ENCODE measurements around the gene WNK1.

Gene WNK1

DNA sequence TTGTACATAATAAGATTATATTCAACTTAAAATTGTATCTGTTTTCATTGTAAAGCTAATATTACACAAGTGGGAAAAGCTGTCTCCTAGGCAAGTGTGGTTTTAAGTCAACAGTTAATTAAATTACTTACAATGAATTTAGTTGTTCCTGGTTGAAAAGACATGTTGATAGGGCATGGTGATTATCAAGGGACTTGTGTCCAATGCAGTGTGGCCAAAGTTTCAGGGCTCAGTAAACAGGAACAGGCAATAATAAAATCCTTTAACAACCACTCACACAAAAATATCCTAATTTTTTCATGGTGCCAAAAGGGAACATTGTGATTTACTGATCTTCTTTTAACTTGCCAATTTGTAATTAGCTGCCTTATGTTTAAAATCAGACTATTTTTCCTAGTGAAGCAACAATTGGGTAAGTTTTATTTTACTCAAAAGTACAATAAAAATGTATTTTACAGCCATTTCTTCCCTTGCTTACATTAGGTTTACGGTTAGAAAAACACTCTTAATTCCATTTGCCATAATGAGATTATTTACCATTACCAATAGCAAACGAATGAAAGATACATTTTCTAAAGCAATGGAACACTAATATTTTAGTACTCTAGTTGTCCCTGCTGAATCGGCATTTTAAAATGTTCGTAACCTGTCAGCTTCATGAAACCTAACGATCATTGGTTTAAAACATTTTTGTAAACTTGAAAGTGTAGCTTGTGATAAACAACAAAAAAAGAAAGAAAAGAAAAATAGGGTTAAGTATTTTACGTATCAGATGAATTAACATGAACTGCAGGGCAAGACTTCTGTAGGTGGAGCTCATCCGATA lies 1.8 kb upstream of the WNK1 start:
- Histone ChIP-seq H3K4me1 (ENCODE audit: control insufficient read depth, insufficient read depth, low read length) (peaks cover 6% of the 10 kb centered on the region), H3K4me3 (ENCODE audit: low read length) (peak overlapping the region; percentile 83), H3K27me3 (replicated peaks; ENCODE audit: control insufficient read depth, insufficient read depth, low read length) (no peaks in the 10 kb centered on the region), H3K9me3 (ENCODE audit: control insufficient read depth, low read length) (no peaks in the 10 kb centered on the region), H3K36me3 (ENCODE audit: control insufficient read depth, insufficient read depth, low read length, severe bottlenecking) (no peaks in the 10 kb centered on the region), H3K9ac (ENCODE audit: low read length) (peak overlapping the region; percentile 83)
- DNase-seq (ENCODE audit: low read depth) = peak; percentile 6

DNA sequence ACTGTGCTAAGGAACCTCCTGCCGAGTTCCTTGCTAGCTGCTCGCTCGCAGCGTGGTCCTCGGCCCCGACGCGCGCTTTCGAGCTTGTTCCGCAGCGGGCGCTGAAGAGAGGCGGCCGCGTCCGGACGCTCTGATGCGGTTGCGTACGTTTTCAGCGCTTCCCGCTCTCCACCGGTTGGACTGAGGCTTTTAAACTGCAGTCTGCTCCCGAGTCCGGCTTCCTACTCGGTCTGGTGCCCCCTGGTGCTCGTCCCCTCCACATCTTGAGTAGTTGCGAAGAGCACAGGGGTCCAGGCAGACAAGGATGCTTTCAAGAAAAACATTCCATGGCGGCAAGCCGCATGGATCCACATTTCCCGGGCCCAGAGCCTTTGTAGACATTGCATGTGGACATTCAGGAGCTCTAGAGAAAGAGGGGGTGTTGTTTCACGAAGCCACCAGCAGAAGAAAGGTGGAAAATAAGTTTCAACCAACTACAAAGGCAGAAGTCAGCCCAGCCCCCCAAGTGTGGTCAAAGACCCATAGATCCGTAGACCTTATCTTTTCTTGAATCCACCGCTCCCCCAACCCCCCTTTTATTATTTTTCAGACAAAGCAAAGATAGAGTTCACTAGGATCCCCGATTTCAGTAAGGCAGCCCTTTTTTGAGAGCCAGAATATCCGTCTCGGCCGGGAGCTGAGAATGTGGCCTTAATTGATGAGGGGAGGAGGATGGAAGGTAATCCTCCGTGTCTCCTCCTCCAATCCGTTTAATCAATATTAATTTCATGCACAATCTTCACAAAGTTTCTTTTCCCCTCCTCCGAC lies 984 bp upstream of the WNK1 start:
- peak; percentile 98 for DNase-seq (ENCODE audit: low read depth)
- peak overlapping the region; percentile 83 for H3K9ac ChIP-seq (ENCODE audit: low read length)
- H3K36me3 ChIP-seq (ENCODE audit: control insufficient read depth, insufficient read depth, low read length, severe bottlenecking) = no peaks in the 10 kb centered on the region
- no peaks in the 10 kb centered on the region for H3K27me3 ChIP-seq (replicated peaks; ENCODE audit: control insufficient read depth, insufficient read depth, low read length)
- peak overlapping the region; percentile 83 for H3K4me3 ChIP-seq (ENCODE audit: low read length)
- no peaks in the 10 kb centered on the region for H3K9me3 ChIP-seq (ENCODE audit: control insufficient read depth, low read length)
- peaks cover 13% of the 10 kb centered on the region for H3K4me1 ChIP-seq (ENCODE audit: control insufficient read depth, insufficient read depth, low read length)

DNA sequence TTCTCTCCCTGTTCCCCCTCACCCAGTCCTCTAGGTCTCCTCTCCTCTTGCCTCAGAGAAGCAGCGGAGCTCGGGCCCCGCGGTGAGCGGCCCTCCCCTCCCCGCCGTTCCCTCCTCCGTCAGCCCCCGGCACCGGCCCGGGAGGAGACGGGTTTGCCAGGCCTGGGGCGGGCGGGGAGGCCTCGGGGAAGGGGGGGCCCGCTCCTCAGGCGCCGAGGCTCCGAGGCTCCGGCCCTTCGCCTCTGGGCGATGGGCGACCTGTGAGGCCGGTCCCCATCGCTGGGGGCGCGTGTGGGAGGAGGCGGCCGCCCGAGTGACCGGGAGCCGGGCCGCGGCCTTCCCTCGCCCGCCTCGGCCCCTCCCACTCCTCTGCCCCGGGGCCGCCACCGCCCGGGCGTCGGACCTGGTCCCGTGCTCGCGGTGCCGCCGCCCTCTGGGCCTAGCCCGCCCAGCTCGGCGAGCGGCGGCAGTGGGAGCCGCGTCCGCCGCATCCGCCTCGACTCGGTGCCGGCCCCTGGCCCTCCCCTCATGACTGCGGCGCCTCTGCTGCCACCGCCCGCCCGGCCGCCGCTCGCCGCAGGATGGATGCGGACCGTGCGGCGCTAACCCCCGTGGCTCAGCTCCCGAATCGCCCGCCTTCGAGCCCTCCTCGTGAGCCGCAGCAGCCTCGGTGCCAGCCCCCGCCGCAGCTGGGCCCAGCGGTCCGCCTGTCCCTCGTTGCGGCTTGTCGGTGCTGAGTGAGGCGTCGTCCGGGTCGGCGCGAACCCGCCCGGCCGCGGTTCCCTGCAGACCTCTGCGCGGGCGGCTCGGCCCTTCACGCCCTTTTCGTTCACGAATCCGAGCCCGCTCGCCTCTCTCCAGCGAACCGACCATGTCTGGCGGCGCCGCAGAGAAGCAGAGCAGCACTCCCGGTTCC lies 574 bp downstream of the WNK1 start:
- H3K4me1 ChIP-seq (ENCODE audit: control insufficient read depth, insufficient read depth, low read length) = peaks cover 21% of the 10 kb centered on the region
- H3K4me3 ChIP-seq (ENCODE audit: low read length) = peak overlapping the region; percentile 94
- no peaks in the 10 kb centered on the region for H3K9me3 ChIP-seq (ENCODE audit: control insufficient read depth, low read length)
- H3K27me3 ChIP-seq (replicated peaks; ENCODE audit: control insufficient read depth, insufficient read depth, low read length) = no peaks in the 10 kb centered on the region
- DNase-seq (ENCODE audit: low read depth) = peak; percentile 81
- H3K36me3 ChIP-seq (ENCODE audit: control insufficient read depth, insufficient read depth, low read length, severe bottlenecking) = no peaks in the 10 kb centered on the region
- peak overlapping the region; percentile 92 for H3K9ac ChIP-seq (ENCODE audit: low read length)

DNA sequence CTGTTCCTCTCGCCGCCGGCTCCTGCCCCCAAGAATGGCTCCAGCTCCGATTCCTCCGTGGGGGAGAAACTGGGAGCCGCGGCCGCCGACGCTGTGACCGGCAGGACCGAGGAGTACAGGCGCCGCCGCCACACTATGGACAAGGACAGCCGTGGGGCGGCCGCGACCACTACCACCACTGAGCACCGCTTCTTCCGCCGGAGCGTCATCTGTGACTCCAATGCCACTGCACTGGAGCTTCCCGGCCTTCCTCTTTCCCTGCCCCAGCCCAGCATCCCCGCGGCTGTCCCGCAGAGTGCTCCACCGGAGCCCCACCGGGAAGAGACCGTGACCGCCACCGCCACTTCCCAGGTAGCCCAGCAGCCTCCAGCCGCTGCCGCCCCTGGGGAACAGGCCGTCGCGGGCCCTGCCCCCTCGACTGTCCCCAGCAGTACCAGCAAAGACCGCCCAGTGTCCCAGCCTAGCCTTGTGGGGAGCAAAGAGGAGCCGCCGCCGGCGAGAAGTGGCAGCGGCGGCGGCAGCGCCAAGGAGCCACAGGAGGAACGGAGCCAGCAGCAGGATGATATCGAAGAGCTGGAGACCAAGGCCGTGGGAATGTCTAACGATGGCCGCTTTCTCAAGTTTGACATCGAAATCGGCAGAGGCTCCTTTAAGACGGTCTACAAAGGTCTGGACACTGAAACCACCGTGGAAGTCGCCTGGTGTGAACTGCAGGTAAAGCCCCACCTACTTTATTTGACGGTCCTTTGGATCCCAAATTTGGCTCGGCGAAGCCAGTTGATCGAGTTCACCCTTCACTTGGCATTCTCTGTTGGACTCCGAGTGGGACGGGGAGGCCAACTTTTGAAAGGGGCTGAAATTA lies 1.5 kb downstream of the WNK1 start:
- no peaks in the 10 kb centered on the region for H3K36me3 ChIP-seq (ENCODE audit: control insufficient read depth, insufficient read depth, low read length, severe bottlenecking)
- peak; percentile 51 for DNase-seq (ENCODE audit: low read depth)
- H3K9ac ChIP-seq (ENCODE audit: low read length) = peak overlapping the region; percentile 92
- no peaks in the 10 kb centered on the region for H3K27me3 ChIP-seq (replicated peaks; ENCODE audit: control insufficient read depth, insufficient read depth, low read length)
- H3K9me3 ChIP-seq (ENCODE audit: control insufficient read depth, low read length) = no peaks in the 10 kb centered on the region
- peaks cover 21% of the 10 kb centered on the region for H3K4me1 ChIP-seq (ENCODE audit: control insufficient read depth, insufficient read depth, low read length)
- peak overlapping the region; percentile 94 for H3K4me3 ChIP-seq (ENCODE audit: low read length)

DNA sequence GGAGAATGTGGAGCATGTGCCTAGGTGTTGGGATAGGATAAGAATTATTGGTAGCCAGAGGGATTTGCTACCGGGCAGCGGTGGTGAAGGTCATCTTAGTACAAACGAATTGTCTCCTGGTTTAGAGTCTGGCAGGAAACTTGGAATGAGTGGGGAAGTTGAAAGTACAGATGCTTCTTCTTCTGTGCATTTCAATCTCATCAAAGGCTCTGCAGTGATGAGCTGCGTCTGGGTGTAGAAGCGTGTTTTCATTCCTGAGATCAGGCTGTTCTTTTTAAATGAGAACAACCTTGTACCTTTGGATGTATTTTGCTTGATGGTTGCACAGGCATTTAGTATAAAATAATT lies 2.1 kb downstream of the WNK1 start:
- no peaks in the 10 kb centered on the region for H3K36me3 ChIP-seq (ENCODE audit: control insufficient read depth, insufficient read depth, low read length, severe bottlenecking)
- H3K9me3 ChIP-seq (ENCODE audit: control insufficient read depth, low read length) = no peaks in the 10 kb centered on the region
- peak overlapping the region; percentile 92 for H3K9ac ChIP-seq (ENCODE audit: low read length)
- peaks cover 21% of the 10 kb centered on the region for H3K4me1 ChIP-seq (ENCODE audit: control insufficient read depth, insufficient read depth, low read length)
- DNase-seq (ENCODE audit: low read depth) = peak; percentile 43
- H3K4me3 ChIP-seq (ENCODE audit: low read length) = peak overlapping the region; percentile 94
- H3K27me3 ChIP-seq (replicated peaks; ENCODE audit: control insufficient read depth, insufficient read depth, low read length) = no peaks in the 10 kb centered on the region

DNA sequence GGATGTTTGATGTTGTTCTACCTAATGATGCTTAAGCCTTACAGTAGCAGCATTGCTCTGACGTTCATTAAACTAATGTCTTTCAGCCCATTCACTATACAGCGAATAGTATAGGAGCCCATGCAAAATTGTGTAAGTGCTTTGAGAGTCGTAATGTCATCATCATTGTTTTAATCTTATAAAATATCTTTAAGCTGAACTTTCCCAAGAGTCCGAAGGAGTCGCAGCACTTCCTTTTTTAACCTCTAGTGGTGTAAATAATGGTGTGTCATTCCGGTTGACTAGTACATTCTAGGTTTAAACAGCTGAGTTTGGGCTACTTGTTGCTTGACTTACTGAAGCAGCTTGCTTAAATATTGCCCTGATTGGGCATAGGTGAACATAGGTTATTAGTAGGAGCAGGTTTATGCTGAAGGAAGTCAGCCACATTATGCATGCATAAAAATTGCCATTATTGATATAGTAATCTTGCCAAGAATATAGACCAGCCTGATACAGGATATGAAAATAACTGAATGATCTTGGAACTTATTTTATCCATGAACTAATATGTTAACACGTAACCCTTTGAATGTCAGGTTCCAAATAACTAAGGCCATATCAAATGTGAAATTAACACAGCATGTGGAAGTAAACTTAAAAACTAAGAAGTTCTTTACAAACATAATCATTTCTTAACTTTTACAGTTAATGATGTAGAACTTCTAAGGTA lies 2.6 kb downstream of the WNK1 start:
- Histone ChIP-seq H3K4me1 (ENCODE audit: control insufficient read depth, insufficient read depth, low read length) (peaks cover 21% of the 10 kb centered on the region), H3K9ac (ENCODE audit: low read length) (peak overlapping the region; percentile 92), H3K9me3 (ENCODE audit: control insufficient read depth, low read length) (no peaks in the 10 kb centered on the region), H3K4me3 (ENCODE audit: low read length) (peak overlapping the region; percentile 94), H3K36me3 (ENCODE audit: control insufficient read depth, insufficient read depth, low read length, severe bottlenecking) (no peaks in the 10 kb centered on the region), H3K27me3 (replicated peaks; ENCODE audit: control insufficient read depth, insufficient read depth, low read length) (no peaks in the 10 kb centered on the region)
- DNase-seq (ENCODE audit: low read depth) = peak; percentile 87

DNA sequence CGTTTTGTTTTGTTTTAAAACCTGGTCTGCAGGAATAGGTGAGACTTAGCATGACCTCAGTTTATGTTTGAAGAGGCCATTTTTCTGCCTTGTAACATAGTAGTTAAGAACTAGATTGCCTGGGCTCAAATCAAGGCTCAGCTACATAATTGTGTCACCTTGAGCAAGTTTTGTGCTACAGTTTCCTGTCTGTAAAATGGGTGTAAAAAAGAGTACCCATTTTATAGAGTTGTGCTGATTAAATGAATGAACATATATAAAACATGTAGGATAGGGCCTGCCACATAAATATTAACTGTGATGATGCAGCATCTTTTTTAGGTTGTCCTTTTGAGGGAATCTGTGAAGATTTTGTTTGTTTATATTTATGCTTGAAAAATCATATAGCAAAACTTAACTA lies 7.2 kb downstream of the WNK1 start:
- DNase-seq (ENCODE audit: low read depth) = no peak
- Histone ChIP-seq H3K9ac (ENCODE audit: low read length) (no peak overlapping the region), H3K9me3 (ENCODE audit: control insufficient read depth, low read length) (no peaks in the 10 kb centered on the region), H3K4me1 (ENCODE audit: control insufficient read depth, insufficient read depth, low read length) (peaks cover 25% of the 10 kb centered on the region), H3K4me3 (ENCODE audit: low read length) (no peak overlapping the region), H3K27me3 (replicated peaks; ENCODE audit: control insufficient read depth, insufficient read depth, low read length) (no peaks in the 10 kb centered on the region), H3K36me3 (ENCODE audit: control insufficient read depth, insufficient read depth, low read length, severe bottlenecking) (no peaks in the 10 kb centered on the region)

DNA sequence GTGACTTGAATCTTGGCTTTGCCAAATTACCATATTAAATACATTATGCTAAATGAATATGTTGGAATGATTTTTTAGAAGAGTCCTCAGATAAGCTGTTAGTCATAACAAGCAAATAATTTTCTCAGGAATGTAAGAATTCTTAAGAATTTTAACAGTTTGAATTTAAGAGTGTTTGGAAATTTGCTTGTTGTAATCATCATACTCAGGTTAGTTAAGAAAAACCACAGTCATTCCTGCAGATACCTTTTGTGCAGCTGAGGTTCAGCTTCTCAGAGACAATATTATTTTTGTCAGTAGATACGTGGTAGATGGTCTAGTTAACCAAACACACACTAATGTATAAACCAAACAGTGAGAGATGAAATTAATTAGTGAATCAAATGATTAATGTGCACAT lies 8.9 kb downstream of the WNK1 start:
- no peaks in the 10 kb centered on the region for H3K9me3 ChIP-seq (ENCODE audit: control insufficient read depth, low read length)
- H3K36me3 ChIP-seq (ENCODE audit: control insufficient read depth, insufficient read depth, low read length, severe bottlenecking) = no peaks in the 10 kb centered on the region
- no peaks in the 10 kb centered on the region for H3K27me3 ChIP-seq (replicated peaks; ENCODE audit: control insufficient read depth, insufficient read depth, low read length)
- DNase-seq (ENCODE audit: low read depth) = no peak
- H3K4me3 ChIP-seq (ENCODE audit: low read length) = no peak overlapping the region
- no peak overlapping the region for H3K9ac ChIP-seq (ENCODE audit: low read length)
- peaks cover 25% of the 10 kb centered on the region for H3K4me1 ChIP-seq (ENCODE audit: control insufficient read depth, insufficient read depth, low read length)

DNA sequence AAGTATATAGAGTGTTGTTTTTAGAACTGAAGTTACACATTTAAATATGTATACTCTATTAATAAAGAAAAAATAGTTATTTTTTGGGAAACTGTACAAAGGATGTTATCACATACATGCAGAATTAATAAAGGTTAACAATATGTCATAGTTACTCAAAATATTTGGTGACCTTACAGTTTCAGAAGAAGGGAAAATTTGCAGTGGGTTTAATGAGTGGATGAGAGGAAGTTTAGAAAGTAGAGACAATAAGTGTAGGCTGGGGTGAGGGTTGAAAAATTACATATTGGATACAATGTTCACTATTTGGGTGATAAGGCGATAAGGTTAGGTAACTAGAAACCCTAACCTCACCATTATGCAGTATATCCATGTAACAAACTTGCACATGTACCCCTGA lies 13.5 kb downstream of the WNK1 start:
- Histone ChIP-seq H3K4me3 (ENCODE audit: low read length) (no peak overlapping the region), H3K9me3 (ENCODE audit: control insufficient read depth, low read length) (no peaks in the 10 kb centered on the region), H3K27me3 (replicated peaks; ENCODE audit: control insufficient read depth, insufficient read depth, low read length) (no peaks in the 10 kb centered on the region), H3K9ac (ENCODE audit: low read length) (no peak overlapping the region), H3K36me3 (ENCODE audit: control insufficient read depth, insufficient read depth, low read length, severe bottlenecking) (no peaks in the 10 kb centered on the region), H3K4me1 (ENCODE audit: control insufficient read depth, insufficient read depth, low read length) (peaks cover 16% of the 10 kb centered on the region)
- no peak for DNase-seq (ENCODE audit: low read depth)

DNA sequence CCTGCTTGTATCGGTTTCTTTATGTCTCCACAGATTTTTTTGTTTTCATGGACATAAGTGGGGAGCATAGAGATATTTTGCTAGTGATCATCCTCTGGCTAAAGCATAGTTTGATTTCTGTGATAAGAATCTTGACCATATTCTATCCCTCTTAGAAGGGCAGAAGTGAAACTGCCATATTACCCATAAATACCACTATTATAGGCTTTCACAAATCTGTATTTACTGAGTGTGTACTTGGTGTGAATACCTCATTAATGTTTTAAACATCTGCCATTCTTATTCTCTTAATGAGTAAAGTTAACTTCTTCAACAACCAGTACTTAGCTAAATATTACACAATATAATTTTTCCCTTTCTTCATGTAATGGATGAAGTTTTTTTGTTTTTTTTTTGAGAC lies 16.1 kb downstream of the WNK1 start:
- no peak for DNase-seq (ENCODE audit: low read depth)
- no peak overlapping the region for H3K9ac ChIP-seq (ENCODE audit: low read length)
- no peaks in the 10 kb centered on the region for H3K27me3 ChIP-seq (replicated peaks; ENCODE audit: control insufficient read depth, insufficient read depth, low read length)
- no peaks in the 10 kb centered on the region for H3K36me3 ChIP-seq (ENCODE audit: control insufficient read depth, insufficient read depth, low read length, severe bottlenecking)
- H3K9me3 ChIP-seq (ENCODE audit: control insufficient read depth, low read length) = no peaks in the 10 kb centered on the region
- no peak overlapping the region for H3K4me3 ChIP-seq (ENCODE audit: low read length)
- peaks cover 6% of the 10 kb centered on the region for H3K4me1 ChIP-seq (ENCODE audit: control insufficient read depth, insufficient read depth, low read length)

All from adipocyte (in vitro differentiated cells).